ENCODE results near the gene ROR2.

Gene ROR2

DNA sequence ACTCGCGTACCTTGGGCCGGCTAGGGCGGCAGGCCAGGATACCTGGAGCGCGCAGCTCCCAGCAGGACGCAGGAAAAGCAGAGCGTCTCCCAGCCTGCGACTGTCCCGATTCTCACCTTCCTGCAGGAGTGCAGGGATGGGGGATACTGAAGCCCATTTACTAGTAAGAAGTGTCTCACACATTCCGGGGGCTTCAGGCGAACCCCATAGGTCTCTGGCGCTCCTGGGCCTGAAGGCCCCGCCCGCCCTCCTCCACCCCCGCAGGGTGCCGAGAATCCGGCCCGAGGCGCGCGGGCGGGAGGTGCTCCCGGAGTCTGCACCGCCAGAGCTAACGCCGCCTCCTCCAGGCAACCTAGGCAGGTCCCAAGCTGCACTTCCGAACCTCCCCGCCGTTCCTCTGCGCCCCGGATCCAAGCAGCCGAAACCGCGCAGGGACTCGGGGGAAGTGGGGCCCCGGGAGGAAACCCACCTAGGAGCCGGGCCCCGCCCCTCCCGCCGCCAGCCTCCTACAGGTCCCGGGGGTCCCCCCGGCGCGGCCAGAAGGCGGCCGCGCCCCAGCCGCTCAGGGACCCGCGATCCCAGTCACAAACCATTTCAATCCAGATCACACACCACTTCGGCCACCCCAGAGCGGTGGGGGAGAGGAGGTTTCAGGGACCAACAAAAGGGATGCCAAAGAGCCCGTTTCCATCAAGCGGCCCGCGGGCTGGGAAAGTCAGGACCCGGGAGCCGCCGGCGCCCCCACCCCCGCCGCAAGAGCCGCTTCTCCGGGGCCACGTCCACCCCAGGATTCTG, 1.2 kb downstream of the ROR2 start:
- FAIRE-seq: no peak

DNA sequence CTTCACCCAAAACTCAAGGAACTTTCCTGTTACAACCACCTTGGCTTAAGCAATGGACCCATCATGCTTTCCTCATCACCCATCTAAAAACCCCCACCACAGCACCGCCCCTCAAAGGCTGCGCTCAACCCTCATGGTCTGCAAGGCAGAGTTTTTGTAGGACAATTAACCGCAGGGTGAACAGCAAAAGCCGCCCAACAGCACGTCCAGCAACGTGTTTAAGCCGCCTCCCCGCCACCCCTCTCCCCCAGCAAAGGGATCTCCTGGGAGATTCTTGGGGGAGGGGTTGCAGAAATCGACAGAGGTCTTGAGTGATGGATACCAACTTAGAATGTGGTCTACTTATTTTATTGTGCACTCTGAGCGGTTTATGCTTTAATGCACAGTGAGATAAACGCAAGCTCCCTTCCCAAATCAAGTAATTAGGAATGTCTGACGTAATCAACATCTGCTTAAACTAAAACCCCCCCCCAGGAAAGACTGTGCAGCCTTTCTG, 1.9 kb downstream of the ROR2 start:
- FAIRE-seq: no peak

DNA sequence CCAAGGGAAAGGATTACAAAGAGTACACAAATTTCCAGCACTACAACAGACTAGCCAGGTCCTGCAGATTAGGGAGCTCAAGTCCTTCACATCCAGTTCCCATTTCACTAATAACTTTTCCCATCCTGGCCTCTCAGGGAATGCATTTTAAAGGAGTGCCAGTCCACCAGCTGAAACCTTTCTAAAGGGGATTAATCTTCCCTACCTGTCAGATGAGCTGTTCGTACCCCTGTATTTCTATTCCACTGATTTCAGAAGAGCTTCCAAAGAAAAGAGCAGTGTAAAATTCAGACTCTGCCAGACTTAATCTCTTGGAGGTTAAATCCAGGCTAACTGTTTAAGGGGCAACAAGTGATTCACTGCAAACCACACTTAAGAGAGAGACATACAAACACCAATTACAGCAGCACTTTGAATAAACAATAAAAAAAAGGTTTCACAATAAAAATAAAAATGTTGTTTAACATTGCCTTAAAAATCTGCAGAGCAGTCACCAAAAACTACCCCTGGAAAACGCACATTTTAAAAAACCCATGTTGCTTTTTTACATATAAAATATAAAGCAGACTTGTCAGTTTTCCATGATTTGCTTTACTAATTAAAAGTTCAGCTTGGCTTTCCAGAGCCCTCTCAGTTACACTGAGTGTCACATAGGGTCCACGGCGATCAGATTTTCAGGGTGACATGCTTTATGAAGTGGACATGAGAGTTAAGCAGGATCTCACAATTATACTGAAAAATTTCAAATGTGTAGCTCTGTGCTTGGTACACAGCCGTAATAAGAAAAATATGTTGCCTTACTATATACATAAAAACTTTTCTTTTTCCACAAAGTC, 3.2 kb downstream of the ROR2 start:
- FAIRE-seq: no peak

DNA sequence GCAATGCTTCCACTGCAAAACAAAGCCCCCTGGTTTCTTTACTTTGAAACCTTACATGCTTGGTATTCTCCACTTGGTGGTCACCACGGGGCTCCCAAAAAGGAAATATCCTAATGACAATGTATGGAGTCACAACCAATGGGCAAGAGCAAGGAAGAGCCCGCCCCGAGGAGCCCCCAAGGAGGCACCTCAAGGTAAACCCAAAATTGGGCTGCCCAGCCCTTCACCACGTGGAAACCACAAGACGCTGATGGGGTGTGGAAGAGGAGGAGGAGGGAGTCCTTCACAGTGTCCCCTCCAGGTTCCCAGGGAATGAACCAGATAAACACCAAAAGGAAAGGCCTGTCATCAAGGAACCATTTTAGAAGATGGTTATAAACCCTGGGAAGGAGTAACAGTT, 3.8 kb downstream of the ROR2 start:
- no peak for FAIRE-seq

DNA sequence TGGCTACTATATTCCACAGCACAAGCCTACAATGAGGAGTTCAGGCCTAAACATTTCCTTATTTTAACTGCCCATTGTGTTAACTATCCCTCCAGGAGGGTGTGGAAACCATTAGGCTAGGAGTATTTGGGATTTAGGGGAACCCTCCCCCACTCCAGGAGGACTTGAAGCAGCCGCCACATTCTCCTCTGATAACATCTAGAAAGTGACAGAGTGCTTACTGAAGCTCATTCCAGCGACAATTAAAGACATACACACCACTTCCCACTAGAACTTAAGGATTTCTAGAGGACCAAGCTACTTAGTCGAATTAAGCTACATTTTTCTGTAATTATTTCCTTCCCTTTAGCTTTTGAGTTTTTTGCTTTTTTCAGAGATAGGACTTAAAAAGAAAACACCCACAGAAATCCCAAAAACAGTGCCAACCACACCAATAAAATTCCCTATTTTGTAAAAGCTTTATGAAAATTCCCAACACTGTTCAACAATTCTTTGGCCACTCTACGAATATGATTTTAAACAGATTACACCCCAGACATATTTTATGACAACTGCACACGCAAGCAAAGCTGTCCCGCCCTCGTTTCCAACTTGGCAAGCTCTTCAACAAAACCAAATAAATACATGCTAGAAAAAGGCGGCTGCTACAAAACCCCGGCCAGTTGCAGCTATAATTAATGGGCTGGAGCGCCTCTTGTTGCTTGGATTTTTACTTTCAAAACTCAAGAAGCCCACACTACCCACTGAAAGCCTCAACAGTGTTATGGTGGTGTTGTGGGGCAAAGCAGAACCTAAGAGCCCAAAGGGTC, 4.5 kb downstream of the ROR2 start:
- no peak for FAIRE-seq

DNA sequence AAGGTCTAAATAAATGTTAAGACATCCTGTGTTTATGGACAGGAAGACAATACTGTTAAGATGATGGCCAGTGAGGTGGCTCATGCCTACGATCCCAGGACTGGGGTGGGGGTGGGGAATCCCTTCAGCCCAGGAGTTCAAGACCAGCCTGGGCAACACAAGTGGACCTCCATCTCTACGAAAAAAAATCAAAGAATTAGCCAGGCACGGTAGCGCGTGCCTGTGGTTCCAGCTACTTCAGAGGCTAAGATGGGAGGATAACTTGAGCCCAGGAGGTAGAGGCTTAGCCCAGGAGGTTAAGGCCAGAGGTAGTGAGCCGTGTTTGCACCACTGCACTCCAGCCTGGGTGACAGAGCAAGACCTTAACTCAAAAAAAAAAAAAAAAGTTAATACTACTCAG, 5.3 kb downstream of the ROR2 start:
- FAIRE-seq: no peak

DNA sequence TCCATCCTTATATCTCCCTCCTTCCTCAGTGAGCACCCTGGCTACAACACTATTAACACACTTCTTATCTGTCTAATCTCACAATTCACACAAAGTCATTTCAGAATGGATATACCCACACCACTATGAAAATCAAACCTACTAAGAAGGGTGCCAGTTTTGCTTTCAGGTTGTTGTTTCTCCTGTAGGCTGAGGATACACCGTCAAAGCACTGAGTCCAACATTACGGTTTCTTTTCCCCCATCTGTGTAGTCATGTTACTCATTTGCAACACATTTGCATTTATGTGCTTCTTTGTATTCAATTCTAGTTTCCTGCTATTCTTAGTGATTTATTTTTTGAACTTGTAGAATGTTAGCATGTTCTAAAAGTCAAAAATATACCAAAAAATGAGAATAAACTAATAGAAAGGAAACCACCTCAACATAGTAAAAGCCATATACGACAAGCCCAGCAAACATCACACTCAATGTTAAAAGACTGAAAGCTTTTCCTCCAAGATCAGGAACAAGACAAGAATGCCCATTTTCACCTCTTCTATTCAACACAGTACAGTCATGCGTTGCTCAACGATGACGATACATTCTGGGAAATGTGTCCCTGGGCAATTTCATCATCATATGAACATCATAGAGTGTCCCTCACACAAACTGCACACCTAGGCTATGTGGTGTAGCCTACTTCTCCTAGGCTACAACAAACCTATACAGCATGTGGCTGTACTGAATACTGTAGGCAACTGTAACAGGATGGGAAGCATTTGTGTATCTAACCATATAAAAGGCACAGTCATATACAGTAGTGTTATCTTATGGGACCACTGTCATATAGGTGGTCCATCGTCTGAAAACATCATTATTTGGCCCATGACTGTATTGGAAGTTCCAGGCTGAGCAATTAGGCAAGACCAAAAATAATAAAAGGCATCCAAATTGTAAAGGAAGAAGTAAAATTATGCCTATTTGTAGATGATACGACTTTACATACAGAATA, 6.3 kb downstream of the ROR2 start:
- FAIRE-seq: no peak

DNA sequence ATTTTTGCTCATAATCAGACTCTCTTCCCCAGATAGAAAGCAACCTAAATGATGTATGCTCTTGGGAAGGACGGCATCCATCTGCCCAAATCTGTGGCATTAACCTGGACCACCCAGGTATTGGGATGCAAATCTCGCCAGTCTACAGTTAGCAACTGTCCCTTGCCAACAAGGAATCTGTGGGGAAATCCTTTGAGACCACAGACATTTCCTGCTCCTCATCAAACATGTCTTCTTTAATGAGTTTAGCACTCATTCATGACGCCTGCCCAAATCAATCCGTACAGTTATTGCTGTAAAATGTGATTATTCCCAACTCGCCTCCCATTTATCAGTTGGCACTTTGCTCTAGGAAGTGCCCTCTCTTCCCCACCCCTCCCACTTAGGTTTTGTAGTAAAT, 7.8 kb downstream of the ROR2 start:
- FAIRE-seq: no peak

DNA sequence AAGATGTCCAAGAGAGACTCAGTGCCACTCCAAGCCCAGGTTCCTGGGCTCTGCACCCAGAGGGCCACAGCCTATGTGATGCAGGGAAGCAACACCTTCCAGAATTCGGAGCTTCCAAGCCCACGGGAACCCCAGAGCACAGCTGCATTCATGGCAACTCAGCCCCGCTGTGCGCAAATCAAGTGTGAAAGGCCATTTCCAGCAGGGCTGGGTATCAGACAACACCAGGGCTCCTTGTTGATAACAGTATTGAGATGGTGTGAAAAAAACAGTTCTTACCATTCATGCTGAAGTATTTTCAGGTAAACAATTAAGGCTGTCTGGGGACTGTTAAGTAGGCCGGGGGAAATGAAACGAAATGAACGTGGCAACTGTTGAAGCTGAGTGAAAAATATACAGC, 10.1 kb downstream of the ROR2 start:
- FAIRE-seq: no peak

DNA sequence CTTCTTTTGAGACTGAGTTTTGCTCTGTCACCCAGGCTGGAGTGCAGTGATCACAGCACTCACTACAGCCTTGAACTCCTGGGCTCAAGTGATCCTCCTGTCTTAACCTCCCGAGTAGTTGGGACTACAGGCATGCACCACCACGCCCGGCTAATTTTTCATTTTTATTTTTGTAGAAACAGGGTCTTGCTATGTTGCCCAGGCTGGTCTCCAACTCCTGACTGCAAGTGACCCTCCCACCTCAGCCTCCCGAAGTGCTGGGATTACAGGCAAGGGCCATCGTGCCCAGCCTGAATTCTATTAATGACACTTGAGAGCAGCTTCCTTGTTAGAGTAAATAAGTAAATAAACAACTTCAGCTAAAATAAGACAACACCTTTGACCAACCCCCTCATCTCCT, 12.3 kb downstream of the ROR2 start:
- no peak for FAIRE-seq

DNA sequence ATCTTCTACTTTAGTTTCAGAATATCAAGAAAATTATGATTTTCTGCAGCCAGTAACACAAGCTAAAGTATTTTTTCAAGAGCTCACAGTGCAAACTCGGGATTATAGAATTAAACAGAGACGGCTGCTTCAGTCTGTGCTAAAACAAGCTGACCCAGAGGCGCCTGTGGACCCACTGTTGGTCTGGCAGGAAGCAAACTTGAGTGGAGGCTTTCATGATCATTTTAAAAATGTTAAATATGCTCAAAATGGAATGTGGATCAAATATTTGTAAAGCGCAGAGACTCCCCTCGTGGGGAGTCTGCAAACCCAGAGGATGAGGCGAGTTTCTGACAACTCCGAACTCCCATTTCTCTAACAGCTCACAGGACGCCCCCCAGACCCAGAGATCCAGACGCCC, 13.0 kb downstream of the ROR2 start:
- FAIRE-seq: no peak

DNA sequence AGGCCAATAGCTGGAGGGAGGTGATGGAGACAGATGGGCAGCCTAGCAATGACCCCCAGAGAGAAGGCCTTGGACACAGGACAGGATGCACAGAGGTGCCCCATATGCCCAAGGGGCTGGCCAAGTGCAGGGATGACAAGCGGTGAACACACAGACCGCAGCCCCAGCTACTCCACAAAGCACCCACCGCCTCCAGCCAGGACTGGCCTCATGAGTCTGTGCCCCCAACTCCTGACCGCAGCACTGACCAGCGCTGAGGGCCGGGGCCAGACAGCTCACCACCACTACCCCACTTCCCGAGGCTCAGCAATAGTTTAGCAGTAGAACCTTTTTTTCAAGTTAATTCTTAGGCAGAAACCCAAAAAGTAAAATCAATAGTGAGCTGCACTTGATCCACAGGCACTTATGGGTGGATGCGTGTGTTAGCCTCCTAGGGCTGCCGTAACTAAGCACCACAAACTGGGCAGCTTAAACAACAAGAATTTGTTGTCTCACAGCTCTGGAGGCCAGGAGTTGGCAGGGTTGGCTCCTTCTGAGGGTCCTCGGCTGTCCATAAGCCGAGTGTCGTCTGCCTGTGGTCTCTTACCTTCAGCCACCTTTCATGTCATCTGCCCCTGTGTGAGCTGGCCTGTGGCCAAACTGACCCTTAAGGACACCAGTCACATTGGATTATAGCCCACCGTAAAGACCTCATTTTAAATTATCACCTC, 14.1 kb downstream of the ROR2 start:
- FAIRE-seq: no peak

DNA sequence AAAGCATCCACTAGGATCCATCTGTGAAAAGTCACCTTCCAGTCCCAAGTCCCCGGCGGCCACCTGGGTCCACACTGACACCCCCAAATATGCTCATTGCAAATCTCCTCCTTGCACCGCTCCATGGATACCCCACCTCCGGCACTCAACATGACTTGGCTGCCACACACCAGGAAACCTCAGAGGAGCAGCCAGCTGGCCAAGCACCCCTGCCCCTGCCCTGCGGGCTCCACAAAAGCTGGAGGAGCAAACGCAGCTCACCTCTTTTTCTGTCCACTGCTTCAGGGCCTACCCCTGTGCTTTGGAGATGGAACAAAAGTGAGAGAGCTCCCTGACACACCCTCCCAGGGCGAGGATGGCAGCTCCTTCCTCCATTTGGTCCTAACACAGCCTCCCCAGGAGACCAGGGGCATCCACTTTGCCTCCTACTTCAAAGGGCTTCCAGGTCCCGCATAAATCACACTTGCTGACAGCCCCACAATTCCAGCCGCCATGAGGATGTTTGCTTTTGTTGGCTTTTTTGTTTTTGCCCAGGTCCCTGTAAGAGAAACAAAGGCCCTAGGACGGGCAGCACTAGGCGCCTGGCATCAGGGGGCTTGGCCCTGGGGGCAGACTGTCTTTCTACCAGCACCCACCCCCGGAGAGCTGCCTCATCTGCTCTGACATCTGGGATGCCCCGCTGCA, 14.8 kb downstream of the ROR2 start:
- no peak for FAIRE-seq

DNA sequence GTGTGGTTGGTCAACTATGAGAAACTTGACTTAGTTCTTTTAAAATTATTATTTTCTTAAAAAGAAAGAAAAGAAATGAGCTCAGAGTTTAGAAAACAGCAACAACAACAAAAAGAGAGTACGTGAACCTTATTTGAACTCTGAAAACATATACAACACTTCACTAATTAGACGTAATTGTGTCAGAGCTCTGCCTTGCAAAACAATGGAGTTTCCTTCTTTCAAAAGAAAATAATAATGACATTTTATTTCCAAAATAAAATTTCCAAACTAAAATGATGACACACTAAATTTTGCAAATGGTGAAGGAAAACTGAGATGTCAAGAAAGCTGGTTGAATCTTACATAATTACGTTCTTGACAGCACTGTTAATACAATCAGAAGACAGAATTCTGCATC, 15.4 kb downstream of the ROR2 start:
- FAIRE-seq: no peak

DNA sequence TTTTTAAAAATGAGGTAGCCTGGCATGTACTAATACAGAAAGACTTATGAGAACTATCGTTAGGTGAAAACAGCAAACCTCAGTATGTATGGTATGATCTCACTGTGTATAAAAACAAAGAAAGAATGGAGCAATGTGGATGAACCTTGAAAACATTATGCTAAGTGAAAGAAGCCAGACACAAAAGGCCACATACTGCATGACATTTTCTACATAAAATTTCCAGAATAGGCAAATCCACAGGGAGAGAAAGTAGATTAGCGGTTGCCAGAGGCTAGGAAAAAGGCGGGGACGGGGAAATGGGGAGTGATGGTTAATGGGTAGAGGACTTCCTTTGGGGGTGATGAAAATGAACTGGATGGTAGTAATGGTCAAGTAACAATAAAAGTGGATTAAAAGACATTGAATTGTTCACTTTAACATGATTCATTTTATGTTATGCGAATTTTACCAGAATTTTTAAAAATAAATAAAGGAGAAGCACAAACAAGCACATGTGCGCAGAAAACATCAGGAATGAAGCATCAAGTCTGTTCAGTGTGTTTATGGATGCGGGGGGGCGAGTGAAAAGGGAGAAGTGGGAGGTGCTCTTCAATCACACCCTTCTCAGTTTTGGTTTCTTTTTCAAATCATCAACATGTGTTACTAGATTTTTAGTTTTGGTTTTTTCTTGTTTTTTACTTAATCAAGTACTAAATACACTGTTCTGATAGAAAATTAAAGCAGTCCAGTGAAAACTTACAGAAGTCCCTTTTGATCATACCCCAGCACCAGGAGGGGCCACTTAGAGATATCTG, 16.3 kb downstream of the ROR2 start:
- FAIRE-seq: no peak

DNA sequence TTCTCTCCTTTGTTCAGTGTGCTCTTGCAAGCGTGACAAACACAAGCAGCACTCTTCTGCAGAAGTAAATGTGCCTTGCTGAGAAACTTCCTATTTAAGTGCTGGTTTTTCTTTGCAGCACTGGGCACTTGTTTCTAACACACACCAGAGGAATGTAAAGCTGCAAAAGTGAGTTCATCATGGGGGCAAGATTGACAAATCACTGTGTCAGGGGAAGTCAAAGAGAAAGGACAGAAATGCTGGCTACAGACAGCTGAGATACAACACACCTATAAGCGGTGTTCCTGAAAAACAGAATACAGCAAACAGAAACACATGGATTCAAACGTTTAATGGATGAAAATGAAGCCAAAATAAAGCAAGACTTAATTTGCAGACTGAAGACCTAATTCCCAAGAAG, 19.6 kb downstream of the ROR2 start:
- no peak for FAIRE-seq

DNA sequence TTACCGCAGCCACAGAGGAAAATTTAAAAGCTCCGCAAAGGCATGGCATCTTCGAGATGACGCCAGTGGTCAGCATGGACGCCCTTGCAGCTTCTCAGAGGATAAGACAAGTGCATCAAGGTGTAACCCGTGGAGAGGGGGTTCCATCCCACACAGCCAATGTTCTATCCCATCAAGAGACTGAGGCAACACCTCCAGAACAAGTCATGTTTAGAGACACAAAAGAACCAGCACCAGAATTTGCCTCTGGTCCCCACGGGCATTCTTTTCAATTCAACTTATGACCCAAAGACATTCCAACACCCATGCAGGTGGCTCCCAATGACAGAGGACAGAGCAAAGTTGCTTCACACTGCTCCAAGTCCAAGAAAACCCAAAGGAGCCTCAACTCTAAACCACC, 20.7 kb downstream of the ROR2 start:
- no peak for FAIRE-seq

DNA sequence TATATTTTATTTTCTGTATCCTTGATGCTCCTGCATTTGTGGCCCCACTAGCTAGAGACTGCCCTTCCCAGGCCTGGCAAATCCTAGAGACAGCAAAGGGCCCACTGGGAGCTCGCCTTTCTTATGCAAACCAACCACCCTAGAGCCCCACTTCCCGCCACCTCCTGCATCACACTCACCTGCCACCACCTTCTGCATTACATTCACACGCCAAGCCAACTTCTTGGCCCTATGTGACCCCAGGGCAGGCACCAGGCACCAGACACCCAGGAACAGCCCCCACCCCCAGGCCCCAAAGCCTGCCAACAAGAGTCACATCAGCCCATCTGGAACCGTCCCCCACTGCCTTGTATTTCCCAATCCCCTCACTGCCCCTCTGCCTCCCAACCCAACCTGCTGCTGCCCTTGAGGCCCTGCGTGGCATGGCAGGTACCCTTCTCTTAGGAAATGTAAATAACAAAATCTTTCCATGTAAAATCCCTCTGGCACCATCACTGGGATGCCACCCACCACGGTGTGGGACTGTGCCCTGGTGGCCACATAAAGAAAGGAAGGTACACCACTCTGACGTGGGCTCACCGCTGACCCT, 22.0 kb downstream of the ROR2 start:
- FAIRE-seq: no peak

DNA sequence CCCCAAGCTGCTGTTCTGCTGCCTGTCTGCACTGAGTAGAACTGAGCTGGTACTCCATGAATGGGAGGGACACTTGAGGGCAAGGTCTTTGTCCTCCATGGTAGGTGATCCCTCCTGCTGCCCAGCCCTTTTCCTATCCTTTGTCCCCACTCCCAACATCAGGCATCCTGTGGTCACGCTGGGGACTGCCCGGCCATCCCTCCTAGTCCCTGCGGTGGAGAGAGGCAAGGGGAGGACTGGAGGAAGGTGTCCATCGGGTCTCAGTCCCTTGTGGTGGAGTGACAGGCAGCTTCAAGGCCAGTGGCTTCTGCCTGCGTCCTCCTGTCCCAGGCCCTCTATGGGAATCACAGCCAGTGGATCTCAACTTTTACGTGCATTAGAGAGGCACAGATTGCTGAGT, 25.9 kb downstream of the ROR2 start:
- no peak for FAIRE-seq
